Activated CD4-positive, CD25-positive, alpha-beta regulatory T cell treated with anti-CD3 and anti-CD28 coated beads, Interleukin-2, amount 50 U/mL, for 16 hours (primary cell): ENCODE results near the gene SLX9.

ENCODE experiments used
- DNase-seq: peaks from one replicate; pipeline ENCODE4 v3.0.0-alpha.2; 2020; ENCODE audit warnings: low read depth, low spot score

The SLX9 gene

DNA sequence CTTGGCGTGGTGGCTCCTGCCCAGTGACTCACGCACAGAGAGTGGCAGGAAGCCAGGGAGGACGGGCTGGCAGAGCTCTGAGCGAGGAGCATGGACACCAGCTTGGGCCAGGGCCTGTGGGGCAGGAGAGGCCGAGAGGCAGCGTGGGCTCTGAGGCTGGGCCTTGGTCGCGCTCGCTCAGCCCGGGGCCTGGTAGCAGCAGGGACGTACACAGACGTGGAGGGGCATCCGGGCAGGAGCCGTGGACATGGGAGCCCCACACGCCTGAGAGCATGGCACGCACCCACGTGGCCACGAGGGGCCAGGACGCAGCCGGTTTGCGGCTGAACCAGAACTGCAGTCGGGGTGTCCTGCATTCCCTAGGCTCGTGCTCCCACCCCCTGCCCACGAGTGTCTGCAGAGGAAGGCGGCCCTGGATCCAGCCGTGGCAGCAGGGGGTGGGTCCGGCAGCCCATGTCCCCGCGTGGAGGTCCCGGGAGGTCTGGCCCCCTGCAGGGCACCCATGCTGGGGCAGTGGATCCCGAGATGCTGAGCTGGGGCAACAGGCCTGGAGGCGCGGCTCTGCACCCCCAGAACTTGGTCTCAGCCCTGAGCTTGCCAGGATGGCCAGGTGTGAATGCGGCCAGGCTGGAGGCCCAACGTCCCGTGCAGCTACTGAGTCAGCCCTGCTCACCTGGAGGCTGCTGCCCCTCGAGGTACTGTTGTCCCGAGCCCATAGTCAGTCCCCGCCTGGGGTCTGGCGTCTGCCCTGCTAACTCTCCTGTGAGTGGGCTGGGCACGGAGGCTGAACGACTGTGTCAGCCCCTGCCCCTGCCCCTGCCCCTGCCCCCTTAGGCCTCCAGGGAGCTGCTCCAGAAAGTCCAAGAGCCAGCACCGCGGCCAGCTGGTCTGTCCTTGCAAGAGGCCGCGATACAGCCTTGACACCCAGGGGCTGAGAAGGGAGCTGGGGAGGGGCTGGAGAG, 61.6 kb downstream of the SLX9 start:
- no peak for DNase-seq

DNA sequence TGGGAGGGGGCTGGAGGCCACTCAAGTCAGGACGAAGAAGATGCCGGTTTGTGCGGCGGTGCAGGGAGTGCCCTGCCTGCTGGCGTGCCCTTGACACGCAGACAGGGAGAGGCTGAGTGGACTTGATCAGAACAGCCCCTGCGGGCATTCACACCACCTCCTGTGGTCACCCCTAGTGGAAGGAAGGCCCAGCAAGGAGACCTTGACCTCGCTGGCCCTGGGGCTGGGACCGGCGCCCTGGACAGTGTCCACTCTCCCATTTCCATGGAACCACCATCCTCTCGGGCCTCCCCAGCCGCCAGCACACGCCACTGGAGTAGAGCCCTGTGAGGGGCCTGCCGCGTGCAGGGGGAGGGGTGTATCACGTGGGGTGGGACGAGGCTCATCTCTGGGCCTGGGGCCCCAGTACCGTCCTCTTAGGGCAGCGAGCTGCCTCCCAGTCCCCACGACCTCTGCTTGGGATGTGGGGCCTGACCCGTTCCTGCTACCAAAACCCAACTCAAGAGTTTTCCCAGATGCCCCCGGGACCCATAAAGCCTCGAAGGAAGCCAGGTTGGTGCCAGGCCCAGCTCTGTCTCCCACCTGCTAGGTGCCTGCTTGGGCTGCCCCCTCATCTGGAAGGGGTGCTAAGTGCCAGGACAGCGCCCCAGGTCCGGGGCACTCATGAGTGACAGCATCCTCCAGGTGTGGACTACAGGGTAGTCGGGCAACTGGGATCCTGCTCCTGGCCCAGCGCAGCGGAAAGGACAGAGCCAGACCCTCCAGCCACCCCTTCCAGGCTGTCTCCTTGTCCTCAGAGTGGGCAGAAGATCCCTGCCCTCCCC, 62.8 kb downstream of the SLX9 start:
- DNase-seq = no peak

DNA sequence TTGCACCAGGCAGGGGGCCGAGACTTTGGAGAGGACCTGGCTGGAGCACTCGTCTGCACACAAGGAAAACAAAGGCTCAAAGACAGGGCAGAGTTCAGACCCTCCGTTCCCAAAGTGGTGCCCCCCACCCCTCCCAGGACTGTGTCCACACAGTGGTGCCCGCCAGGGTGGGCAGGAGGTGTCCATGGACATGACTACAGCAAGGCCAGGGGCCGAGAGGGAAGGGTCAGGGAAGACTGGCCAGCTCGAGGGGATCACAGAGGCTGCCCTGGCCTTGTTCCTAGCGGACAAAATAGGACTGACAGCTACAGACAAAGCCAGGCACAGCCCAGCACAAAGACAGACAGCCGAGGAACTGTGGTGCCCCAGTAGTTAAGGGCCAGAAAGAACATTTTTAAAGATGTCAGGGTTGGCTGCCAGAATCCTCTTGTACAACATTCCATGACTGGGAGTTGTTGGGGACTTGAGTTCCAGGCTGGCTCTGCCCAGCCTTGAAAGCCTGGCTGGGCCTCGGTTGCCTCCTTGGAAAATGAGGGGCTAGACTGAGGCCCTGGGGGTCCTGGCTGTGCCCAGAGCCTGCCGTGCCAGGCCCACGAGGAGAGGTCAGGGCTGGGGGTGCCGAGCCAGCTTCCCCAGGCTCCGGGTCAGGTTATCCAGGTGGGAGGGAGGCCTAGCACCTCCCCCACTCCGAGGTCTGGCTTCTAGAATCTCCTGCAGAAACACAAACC, 63.7 kb downstream of the SLX9 start:
- no peak for DNase-seq

DNA sequence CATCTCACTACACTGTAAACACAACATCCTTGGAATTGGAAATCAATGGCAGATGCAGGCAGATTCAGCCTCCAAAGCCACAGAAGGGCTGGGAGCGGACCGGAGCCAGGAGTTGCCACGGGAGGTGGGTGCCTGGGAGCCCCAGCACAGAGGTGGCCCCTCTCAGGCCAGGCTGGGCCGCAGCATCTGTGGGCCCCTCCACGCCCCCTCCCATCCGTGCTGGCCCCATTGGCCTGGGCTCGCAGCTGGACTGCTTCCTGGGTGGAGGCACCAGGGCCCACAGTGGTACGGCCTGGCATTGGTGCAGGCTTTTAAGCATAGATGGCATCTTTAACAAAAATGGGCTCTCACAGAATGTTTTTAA, 64.2 kb downstream of the SLX9 start:
- no peak for DNase-seq

DNA sequence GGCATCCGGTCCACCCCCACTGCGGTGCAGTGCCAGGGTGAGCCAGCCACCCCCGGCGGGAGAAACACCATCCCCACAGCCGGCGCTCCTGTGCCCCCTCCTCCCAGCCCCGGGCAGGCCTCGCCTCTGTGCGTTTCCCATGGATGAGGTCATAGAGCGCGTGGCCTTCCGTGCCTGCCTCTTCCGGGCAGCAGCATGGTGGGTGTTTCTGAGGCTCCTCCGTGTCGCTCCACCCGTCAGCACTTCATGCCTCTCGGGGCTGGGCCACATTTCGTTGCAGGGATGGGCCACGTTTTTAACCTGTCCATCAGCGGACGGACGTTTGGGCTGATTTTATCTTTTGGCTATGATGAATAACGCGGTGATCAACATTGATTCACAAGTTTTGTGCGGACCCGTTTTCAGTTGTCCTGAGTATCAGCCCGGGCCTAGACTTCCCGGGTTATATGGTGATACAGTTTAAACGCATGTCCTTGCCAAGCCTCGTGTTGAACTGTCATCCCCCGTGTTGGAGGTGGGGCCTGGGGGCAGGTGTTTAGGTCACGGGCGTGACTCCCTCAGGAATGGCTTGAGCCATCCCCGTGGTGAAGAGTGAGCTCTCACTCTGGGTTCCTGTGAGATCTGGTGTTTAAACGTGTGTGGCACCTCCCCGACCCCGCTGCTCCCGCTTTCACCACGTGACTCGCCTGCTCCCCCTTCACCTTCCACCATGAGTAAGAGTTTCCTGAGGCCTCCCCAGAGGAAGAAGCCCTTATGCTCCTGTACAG, 64.8 kb downstream of the SLX9 start:
- DNase-seq = no peak

DNA sequence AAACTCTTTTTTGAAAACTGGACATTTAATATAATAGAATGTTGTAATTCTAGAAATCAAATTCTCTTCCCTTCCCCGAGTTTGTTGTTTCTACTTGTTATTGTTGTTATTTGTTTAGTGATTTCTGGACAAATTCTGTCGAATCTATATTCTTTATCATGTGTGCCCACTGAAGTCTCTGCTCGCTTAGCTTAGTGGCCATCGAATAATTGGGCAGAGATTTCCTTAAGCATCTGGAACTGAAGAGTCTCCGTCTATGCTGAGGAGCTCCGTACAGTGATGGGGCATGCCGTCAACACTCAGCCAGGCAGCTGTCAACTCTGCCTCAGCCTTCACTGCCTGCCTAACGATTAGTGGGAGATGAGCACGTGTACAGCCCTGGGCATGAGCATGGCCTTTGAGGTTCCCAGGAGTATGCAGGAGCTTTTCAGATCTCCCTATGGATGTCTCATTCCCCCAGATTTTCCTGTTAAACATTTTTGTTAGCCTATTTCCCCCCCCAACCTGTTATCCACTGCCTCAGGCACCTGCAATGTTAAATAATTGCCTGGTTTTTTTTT, 66.8 kb downstream of the SLX9 start:
- DNase-seq = no peak

DNA sequence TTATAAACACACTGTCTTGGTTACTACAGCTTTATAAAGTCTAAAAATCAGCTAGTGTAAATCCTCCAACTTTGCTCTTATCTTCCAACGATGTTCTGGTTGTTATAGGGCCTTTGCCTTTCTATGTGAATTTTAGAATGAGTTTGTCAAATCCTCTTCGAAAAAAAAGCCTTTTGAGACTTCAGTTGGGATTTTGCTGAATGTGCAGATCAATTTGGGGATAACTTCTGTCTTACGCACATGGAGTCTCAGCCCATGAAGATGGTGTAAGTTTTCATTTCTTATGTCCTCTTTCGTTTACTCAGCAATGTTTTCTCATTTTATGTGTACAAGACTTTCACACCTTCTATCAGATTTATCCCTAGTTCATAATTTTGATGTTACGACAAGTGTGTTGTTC, 69.8 kb downstream of the SLX9 start:
- no peak for DNase-seq

DNA sequence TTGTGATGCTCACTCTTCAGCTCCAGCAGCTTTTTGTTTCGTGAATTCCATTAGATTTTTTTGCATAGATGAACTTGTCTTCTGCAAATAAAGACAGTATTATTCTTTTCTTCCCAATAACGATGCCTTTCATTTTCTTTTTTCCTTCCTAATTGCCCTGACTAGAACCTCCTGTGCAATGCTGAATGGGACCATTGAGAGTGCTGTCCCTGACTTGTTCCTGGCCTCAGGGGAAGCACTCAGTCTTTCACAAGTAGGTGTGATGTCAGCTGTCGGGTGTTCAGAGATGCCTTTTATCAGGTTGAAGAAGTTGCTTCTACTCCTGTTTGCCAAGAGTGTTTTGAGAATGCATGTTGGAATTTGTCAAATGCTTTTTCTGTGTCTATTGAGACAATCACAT, 70.3 kb downstream of the SLX9 start:
- DNase-seq = no peak

DNA sequence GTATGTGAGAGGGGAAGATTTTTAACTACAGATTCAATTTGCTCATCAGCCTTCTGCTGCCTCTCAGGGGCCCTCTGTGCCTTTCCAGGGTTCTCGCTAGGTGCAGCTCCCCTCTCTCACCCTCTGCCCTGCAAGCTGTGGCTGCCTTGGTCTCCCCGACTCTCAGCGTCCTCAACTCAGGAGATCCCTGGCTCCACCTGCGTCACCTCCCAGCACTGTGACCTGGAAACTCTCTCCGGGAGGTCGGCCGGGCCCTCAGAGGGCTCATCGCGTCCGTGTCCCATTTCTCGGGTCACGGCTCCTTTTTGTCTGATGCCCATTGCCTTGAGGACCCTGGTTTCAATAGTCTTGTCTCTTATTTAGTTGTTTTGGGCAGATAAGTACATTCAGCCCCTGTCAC, 71.0 kb downstream of the SLX9 start:
- DNase-seq = no peak

DNA sequence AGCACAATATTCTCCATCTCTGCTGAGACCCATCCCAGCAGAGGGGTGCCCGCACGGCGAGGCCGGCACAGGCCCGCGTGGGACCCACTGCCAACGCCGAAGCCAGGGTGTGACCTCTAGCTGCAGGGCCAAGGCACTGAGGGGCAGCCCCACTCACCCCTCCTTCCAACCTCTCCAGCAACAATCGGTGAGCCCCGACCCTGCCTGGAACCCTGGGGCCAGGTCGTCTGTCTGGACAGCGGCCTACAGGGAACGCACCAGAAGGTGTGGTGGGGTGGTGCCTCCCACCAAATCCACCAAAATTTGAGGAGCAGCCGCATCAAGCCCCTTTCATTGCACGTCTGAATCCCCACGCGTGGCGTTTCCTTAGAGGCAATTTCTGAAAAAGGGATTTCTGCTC, 71.6 kb downstream of the SLX9 start:
- DNase-seq = no peak

DNA sequence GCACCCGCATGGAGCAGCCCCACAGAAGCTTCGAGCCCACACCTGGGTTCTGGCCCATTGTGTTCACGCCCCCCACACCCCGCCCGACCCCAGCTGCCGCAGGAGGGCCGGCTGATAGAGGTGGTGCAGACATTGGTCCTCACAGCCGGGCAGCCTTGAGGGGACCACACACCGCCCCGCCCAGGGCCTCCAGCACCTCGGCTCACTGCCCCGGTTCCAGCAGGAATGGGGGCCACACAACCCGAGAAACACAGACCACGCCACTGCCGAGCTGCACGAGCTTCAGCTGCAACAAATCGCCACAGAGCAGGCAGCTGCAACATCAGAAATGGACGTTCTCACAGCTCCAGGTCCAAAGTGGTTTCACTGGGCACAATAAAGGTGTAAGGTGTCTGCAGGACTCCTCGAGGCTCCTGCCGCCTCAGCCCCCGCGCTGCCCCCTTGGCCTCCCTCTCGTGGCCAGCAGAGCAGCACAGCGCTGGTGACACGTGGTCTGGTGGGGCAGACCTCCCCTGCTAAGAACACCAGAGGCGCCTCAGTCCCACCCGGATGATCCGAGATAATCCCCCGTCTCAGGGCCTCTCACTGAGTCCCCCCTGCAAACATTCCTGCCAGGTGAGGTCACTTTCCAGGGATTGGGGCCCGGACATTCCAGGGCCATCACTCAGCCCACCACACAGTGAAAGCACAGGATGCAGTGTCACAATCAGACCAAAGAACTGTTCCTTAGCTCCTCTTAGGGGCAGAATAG, 72.3 kb downstream of the SLX9 start:
- no peak for DNase-seq

DNA sequence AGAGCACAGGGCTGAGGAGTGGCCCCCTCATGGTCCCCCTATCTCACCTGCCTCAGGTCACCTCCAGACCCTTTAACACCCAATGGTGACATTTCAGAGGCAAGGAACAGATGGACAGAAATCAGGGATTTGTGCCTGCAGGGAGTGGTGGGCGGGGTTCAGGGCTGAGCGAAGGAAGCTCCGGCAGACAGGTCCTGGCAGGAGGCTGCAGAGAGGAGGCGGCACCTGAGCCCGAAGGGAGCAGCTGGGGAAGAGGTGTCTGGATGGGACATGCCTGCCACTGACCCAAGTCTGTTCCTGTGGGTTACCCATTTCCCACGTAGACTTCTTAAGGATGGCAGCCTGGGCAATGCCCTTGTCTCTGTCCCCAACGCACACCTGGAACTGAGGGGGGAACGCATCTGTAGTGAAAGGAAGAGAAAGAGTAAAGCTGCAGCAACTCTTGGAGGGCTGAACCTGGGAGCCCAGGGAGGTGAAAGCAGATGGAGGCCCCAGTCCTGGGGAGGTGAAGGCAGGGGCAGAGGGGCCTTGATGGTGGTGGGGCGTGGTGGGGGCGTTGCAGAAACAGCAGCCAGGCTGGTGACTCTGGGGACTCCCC, 72.9 kb downstream of the SLX9 start:
- DNase-seq = no peak

DNA sequence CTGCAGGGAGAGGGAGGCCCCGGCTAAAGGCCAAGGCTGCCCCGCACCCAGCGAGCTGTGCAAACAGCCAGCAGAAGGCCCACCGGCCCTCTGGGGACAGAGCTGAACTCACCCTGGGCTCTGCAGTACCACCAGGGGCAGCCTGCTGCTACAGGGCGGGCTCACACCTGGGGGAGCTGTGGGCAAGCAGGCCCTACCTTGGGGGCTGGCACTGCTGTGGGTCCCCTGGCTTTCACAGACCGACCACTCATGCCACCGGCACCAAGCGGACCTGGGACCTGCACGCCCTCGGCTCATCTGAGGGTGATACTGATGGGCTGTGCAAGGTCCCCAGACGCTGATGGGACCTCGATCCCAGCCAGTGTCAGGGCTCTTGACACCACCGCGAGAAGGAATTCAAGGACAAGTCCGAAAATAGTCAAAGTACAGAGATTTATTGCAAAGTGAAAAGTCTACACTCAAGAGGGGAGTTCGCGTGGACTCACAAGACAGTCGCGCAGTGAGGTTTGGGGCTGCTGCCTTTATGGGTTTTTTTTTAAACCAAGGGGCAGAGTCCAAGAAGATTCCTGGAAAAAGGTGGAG, 73.5 kb downstream of the SLX9 start:
- no peak for DNase-seq

DNA sequence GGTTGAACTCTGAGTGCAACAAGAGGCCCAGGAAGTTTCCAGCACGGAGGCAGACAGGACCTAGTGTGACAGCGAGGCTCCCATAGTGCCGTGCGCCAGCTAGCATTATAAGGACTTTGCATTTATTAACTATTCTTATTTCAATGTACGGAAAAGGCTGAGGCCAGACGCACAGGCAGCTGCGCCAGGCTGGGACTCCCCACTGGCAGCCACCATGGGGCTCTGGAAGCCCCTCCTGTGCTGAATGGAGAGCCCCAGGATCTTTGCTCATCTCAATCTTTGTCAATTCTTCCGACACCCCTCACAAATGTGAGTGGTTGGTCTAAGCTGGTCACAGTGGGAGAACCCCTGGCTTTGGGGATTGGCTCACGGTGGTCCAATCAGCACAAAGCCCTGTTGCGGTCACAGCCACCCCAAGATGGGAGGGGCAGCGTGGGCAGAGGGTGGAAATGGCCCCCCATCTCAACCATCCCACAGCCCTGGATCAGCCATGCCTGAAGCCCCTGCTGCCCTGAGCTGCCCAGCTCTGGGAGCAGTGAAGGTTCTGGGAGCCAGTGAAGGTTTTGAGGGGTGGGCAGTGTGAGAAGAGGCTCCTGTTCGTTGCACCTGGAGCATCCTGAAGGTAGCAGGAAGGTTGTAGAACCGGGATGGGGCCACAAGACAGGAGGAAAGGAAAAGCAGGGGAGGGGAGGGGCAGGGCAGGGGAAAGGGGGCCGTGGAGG, 75.1 kb downstream of the SLX9 start:
- no peak for DNase-seq

DNA sequence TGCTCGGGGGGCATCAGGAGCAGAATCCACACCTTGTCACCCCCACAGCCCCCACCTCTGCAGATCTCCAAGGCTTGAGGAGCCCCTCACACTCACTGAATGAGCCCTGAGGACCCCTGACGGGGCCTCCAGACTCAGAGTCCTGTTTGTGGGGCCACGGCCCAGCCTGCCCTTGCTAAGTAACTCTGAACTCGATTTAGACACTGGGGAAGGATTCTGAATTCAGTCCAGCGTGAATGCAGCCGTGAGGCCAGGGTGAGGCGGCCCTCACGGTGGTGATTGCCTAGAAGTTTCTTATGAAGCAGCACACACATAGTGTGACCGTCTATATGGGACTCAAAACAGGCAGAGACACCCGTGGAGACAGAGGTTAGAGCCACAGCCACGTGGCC, 75.6 kb downstream of the SLX9 start:
- no peak for DNase-seq

DNA sequence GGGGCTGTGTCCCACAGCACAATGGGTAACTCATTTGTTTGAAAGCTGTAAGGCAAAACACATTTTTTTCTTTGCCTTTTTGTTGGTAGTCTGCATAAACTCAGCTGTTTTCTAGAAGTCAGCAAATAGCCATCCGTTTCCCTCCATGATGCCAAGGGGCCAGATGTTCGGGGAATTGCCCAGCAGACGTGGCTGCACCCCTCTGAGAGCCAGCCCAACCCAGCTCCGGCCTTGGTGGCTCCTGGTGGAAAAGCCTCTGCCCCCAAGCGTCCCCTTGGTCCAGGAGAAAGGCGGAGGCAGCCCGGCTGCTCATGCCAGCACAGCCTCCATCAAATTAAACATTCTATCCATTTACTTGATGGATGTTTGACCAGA, 76.2 kb downstream of the SLX9 start:
- DNase-seq = no peak

DNA sequence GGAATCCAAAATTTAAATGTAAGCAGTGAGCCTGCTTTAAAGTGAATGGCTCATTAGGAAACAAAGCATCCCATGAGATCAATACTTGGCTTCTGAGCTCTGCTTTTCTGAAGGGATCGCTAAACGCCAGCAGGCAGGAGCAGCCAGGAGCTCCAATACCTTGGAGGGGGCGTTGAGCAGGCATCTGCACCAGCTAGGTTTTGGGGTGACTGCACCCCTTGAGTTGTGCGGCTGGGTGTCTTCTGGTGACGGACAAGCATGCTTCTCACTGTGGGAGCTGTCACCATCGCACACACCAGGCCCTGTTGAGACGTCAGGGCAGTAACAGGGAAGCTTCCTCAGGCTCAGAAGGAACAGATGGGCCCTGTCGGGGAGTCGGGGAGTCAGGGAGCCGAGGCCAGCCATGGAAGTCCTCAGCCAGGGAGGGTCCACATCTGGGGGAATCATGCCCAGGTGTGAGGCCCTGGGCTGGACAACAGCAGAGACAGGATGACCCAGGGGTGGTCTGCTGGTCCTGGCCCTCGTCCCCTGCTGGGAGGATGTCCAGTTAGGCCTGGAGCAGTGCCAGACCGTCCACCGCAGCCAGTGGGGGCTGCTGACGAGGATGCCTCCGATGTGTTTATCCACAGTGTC, 76.7 kb downstream of the SLX9 start:
- no peak for DNase-seq
